SK-N-SH (cell line): ENCODE results near the gene PNPLA1.

Experiments used
- CHD2 ChIP-seq: fragments of 150-350 bp; IDR thresholded peaks from 2 replicates; pipeline ENCODE4 v1.6.1; 2018; ENCODE audit warnings: low read length; ENCODE audit not compliant: partially characterized antibody
- EP300 ChIP-seq, 2 experiments: IDR thresholded peaks; 2 replicates each; pipeline versions ENCODE4 v1.4.0 to v1.6.1; 2012; ENCODE audit warnings: borderline replicate concordance in 1 of 2, low read depth in 1 of 2, low read length in 1 of 2
- EZH2phosphoT487 ChIP-seq: fragments of 200-600 bp; sonication (generic); IDR thresholded peaks from 2 replicates; pipeline ENCODE4 v1.6.1; 2017; ENCODE audit warnings: low read depth, mixed run types, mild to moderate bottlenecking, antibody characterized with exemption, moderate library complexity, borderline replicate concordance
- JUND ChIP-seq: IDR thresholded peaks from 2 replicates; pipeline ENCODE4 v1.4.0; 2012
- MXI1 ChIP-seq: IDR thresholded peaks from 2 replicates; pipeline ENCODE4 v1.6.1; 2012; ENCODE audit warnings: mild to moderate bottlenecking, low read depth, low read length, improper control_type of control experiment
- PBX3 ChIP-seq: IDR thresholded peaks from 2 replicates; pipeline ENCODE4; 2012
- POLR2AphosphoS5 ChIP-seq: IDR thresholded peaks from 2 replicates; pipeline ENCODE4 v1.6.1; 2012; ENCODE audit warnings: low read depth, low read length
- REST ChIP-seq: IDR thresholded peaks from 2 replicates; pipeline ENCODE4 v1.6.1; 2012; ENCODE audit warnings: mild to moderate bottlenecking, low read depth, low read length, moderate library complexity
- RXRA ChIP-seq: IDR thresholded peaks from 2 replicates; pipeline ENCODE4 v1.4.0; 2012; ENCODE audit warnings: low read depth, mild to moderate bottlenecking, borderline replicate concordance
- TAF1 ChIP-seq: IDR thresholded peaks from 2 replicates; pipeline ENCODE4 v1.6.1; 2012; ENCODE audit warnings: low read depth, mild to moderate bottlenecking, low read length, moderate library complexity, borderline replicate concordance
- TCF12 ChIP-seq: IDR thresholded peaks from 2 replicates; pipeline ENCODE4 v1.4.0; 2012
- YY1 ChIP-seq: IDR thresholded peaks from 2 replicates; pipeline ENCODE4 v1.4.0; 2012; ENCODE audit warnings: low read depth, mild to moderate bottlenecking
- TF ChIP-seq, protein P1 (sequence below): fragments of 200-600 bp; sonication (generic); IDR thresholded peaks from 2 replicates; pipeline ENCODE4 v1.6.1; 2017; ENCODE audit warnings: antibody characterized with exemption, mild to moderate bottlenecking, moderate library complexity
- TF ChIP-seq, protein P2 (sequence below): IDR thresholded peaks from 2 replicates; pipeline ENCODE4 v1.4.0; 2012; ENCODE audit warnings: low read depth, borderline replicate concordance

GRCh38 chr6:36352477-36353157 is 82.8 kb downstream of the PNPLA1 start:
- TF ChIP-seq REST: no peak
- TF ChIP-seq, protein P1, sequence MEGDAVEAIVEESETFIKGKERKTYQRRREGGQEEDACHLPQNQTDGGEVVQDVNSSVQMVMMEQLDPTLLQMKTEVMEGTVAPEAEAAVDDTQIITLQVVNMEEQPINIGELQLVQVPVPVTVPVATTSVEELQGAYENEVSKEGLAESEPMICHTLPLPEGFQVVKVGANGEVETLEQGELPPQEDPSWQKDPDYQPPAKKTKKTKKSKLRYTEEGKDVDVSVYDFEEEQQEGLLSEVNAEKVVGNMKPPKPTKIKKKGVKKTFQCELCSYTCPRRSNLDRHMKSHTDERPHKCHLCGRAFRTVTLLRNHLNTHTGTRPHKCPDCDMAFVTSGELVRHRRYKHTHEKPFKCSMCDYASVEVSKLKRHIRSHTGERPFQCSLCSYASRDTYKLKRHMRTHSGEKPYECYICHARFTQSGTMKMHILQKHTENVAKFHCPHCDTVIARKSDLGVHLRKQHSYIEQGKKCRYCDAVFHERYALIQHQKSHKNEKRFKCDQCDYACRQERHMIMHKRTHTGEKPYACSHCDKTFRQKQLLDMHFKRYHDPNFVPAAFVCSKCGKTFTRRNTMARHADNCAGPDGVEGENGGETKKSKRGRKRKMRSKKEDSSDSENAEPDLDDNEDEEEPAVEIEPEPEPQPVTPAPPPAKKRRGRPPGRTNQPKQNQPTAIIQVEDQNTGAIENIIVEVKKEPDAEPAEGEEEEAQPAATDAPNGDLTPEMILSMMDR: no peak
- TF ChIP-seq RXRA: no peak
- TF ChIP-seq TAF1: no peak
- TF ChIP-seq EP300 (IDR thresholded peaks at IDR 0.05; ENCODE audit: borderline replicate concordance in 1 of 2, low read depth in 1 of 2, low read length in 1 of 2): no peak
- no peak for TF ChIP-seq PBX3
- no peak for TF ChIP-seq EZH2phosphoT487
- no peak for TF ChIP-seq CHD2
- no peak for TF ChIP-seq JUND
- TF ChIP-seq POLR2AphosphoS5: no peak
- TF ChIP-seq YY1: no peak
- TF ChIP-seq MXI1: no peak
- TF ChIP-seq, protein P2, sequence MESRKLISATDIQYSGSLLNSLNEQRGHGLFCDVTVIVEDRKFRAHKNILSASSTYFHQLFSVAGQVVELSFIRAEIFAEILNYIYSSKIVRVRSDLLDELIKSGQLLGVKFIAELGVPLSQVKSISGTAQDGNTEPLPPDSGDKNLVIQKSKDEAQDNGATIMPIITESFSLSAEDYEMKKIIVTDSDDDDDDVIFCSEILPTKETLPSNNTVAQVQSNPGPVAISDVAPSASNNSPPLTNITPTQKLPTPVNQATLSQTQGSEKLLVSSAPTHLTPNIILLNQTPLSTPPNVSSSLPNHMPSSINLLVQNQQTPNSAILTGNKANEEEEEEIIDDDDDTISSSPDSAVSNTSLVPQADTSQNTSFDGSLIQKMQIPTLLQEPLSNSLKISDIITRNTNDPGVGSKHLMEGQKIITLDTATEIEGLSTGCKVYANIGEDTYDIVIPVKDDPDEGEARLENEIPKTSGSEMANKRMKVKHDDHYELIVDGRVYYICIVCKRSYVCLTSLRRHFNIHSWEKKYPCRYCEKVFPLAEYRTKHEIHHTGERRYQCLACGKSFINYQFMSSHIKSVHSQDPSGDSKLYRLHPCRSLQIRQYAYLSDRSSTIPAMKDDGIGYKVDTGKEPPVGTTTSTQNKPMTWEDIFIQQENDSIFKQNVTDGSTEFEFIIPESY: no peak
- TF ChIP-seq TCF12: no peak
